Stimulated activated memory B cell treated with anti-CD40 and anti-IgM and Interleukin-4, amounts not matched to agents 10 μg/mL and 1 μg/mL and 100 μg/mL, for 72 hours (primary cell): ENCODE measurements around the gene EYS.

Experiments
- ATAC-seq: fragments of 150-1000 bp; cut with Tn5 transposase; 2 replicates; pipeline ENCODE4 v1.10.0; 2021
- H3K27ac Mint-ChIP-seq: one replicate; pipeline ENCODE4 v1.8.0; 2022; ENCODE audit warnings: mild to moderate bottlenecking, mixed read lengths
- H3K27me3 Mint-ChIP-seq: one replicate; pipeline ENCODE4 v1.8.0; 2022; ENCODE audit warnings: mixed read lengths
- H3K36me3 Mint-ChIP-seq: one replicate; pipeline ENCODE4 v1.8.0; 2022; ENCODE audit warnings: mixed read lengths
- H3K4me1 Mint-ChIP-seq: one replicate; pipeline ENCODE4 v1.8.0; 2022; ENCODE audit warnings: mixed read lengths
- H3K4me3 Mint-ChIP-seq: one replicate; pipeline ENCODE4 v1.8.0; 2022; ENCODE audit warnings: mild to moderate bottlenecking, moderate library complexity, mixed read lengths
- H3K9me3 Mint-ChIP-seq: one replicate; pipeline ENCODE4 v1.8.0; 2022; ENCODE audit warnings: mixed read lengths

EYS gene

DNA sequence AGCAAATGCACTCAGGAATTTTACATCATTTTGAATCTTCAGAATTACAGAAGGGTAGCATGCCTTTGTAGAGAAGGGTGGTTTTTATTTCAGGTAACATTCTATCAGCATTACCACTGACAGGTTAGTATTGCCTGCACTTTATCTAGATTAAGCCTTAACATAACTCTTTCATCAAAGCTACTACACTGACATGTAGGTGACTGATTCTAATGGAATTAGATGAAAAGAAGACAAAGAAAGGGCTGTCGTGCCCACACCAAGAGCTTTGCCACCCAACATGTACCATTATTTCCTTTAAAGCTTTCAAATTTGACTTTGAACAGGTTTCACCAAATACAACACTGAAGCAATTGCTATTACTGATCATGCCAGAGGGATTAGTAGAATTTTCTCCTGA, 551.9 kb downstream of the EYS start:
- no peaks in the 10 kb centered on the region for H3K27me3 Mint-ChIP-seq
- H3K36me3 Mint-ChIP-seq = no peaks in the 10 kb centered on the region
- peaks cover 4% of the 10 kb centered on the region for H3K9me3 Mint-ChIP-seq
- no peak for ATAC-seq
- H3K4me3 Mint-ChIP-seq = no peak overlapping the region
- H3K27ac Mint-ChIP-seq = no peak overlapping the region
- H3K4me1 Mint-ChIP-seq = no peaks in the 10 kb centered on the region

DNA sequence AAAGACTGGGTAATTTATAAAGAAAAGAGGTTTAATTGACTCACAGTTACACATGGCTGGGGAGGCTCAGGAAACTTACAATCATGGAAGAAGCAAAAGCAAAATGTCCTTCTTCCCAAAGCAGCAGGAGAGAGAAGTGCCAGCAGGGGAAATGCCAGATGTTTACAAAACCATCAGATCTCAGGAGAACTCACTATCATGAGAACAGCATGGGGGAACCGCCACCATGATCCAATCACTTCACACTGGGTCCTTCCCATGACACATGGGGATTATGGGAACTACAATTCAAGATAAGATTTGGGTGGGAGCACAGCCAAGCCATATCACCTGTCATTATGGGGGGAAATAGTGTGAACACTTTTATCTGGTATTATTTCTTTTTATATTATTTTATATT, 557.2 kb downstream of the EYS start:
- H3K9me3 Mint-ChIP-seq = peaks cover 3% of the 10 kb centered on the region
- H3K36me3 Mint-ChIP-seq = no peaks in the 10 kb centered on the region
- H3K4me1 Mint-ChIP-seq = no peaks in the 10 kb centered on the region
- no peak for ATAC-seq
- H3K4me3 Mint-ChIP-seq = no peak overlapping the region
- no peaks in the 10 kb centered on the region for H3K27me3 Mint-ChIP-seq
- no peak overlapping the region for H3K27ac Mint-ChIP-seq

DNA sequence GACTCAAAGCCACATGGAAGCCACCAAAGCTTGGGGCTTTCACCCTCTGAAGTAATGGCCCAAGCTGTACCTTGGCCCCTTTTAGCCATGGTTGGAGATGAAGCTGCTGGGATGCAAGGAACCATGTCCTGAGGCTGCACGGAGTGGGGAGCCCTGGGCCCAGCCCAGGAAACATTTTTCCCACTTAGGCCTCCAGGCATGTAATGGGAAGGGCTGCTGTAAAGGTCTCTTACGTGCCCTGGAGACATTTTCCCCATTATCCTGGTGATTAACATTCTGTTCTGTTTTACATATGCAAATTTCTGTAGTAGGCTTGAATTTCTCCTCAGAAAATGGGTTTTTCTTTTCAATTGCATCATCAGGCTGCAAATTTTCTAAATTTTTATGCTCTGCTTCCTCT, 558.2 kb downstream of the EYS start:
- Mint-ChIP-seq H3K27me3 (no peaks in the 10 kb centered on the region), H3K4me3 (no peak overlapping the region), H3K27ac (no peak overlapping the region), H3K9me3 (peaks cover 3% of the 10 kb centered on the region), H3K36me3 (no peaks in the 10 kb centered on the region), H3K4me1 (no peaks in the 10 kb centered on the region)
- ATAC-seq = no peak

DNA sequence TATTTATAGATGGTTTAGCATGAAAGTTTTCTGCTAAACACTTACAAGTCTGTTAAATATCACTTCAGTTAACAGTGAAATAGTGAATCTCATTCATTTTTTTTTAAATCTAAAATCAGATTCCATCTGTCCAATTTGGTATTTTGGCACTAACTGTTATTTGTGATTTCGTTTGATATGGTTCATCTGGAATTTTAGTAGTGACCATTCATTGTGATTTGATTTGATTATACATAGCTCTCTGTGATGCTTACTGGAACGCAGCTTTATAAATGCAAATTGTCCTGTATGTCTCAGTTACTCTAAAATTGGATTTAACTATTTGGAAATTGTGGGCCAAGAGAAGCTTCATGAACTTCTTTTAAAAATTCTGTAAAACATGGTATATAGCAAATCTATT, 571.5 kb downstream of the EYS start:
- H3K27me3 Mint-ChIP-seq = no peaks in the 10 kb centered on the region
- H3K4me3 Mint-ChIP-seq = no peak overlapping the region
- no peaks in the 10 kb centered on the region for H3K36me3 Mint-ChIP-seq
- peaks cover 23% of the 10 kb centered on the region for H3K9me3 Mint-ChIP-seq
- no peak overlapping the region for H3K27ac Mint-ChIP-seq
- no peak for ATAC-seq
- no peaks in the 10 kb centered on the region for H3K4me1 Mint-ChIP-seq

DNA sequence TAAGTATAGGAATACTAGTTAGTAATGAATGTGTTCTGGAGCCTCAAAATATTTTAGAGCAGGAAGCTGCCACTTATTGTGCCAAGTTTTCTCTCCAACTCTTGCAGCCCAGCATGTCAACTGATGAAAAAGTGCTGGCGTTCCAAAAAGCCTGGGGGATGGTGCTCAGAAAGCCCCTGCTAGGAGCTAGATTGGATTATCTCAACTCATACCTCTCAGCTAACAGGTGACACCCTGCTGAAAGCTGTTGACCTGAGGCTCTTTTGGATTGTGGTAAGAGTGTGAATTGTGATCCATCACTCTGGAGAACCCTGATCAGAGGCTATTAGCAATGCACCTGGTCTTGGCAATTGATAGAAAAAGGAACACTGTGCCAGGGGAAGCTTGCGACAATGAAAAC, 580.4 kb downstream of the EYS start:
- no peaks in the 10 kb centered on the region for H3K27me3 Mint-ChIP-seq
- peaks cover 6% of the 10 kb centered on the region for H3K9me3 Mint-ChIP-seq
- ATAC-seq = no peak

DNA sequence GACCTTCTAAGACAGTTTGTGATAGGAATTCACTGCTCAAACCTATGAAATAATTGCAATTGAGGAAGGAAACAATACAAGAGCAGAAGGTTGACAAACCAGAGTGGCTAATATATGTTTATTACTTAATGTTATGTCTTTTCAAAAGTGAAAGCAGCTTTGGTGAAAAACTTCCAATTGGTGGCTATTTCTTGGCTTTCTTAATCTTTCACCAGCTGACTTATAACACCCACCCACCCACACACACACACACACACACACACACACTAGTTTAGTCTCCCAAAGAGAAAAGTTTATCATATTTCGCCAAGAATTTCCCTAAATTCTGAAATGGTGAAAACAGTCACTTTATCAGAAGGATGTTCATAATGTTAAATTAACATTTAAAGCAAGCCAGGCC, 583.5 kb downstream of the EYS start:
- H3K4me3 Mint-ChIP-seq = no peak overlapping the region
- H3K9me3 Mint-ChIP-seq = peaks cover 8% of the 10 kb centered on the region
- H3K27me3 Mint-ChIP-seq = no peaks in the 10 kb centered on the region
- no peaks in the 10 kb centered on the region for H3K36me3 Mint-ChIP-seq
- no peak overlapping the region for H3K27ac Mint-ChIP-seq
- ATAC-seq = no peak
- no peaks in the 10 kb centered on the region for H3K4me1 Mint-ChIP-seq

More for the DNA sequence above, 580.4 kb downstream of the EYS start:
- H3K4me3 Mint-ChIP-seq = no peak overlapping the region
- H3K4me1 Mint-ChIP-seq = no peaks in the 10 kb centered on the region
- no peaks in the 10 kb centered on the region for H3K36me3 Mint-ChIP-seq
- no peak overlapping the region for H3K27ac Mint-ChIP-seq

DNA sequence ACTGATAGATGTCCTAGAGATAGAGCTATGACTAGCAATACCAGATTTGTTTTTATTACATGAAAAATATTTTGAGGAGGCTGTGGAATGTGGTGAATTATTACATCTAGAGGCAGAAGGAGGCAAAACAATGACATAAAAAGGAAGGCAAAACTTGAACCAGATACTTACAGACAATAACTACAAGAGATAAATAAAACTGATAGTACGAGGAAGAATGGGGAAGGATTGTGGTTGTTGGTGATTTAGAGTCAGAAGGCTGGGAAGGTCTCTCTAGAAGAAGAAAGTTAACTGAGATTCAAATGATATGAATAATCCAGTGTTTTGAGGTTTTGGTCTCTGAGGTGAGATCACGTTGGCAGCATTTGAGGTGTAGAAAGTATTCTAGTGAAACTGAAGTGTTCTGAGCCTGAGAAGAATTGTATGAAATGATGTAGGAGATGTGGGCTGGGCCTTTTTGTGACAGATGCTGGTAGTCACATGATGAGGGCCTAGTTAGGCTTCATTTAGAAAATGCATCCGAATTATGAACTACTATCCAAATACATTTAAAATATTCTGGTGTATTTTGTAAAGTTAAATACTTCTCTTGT, 589.1 kb downstream of the EYS start:
- Mint-ChIP-seq H3K4me1 (no peaks in the 10 kb centered on the region), H3K36me3 (no peaks in the 10 kb centered on the region), H3K9me3 (peaks cover 8% of the 10 kb centered on the region), H3K27ac (no peak overlapping the region), H3K4me3 (no peak overlapping the region), H3K27me3 (no peaks in the 10 kb centered on the region)
- no peak for ATAC-seq

DNA sequence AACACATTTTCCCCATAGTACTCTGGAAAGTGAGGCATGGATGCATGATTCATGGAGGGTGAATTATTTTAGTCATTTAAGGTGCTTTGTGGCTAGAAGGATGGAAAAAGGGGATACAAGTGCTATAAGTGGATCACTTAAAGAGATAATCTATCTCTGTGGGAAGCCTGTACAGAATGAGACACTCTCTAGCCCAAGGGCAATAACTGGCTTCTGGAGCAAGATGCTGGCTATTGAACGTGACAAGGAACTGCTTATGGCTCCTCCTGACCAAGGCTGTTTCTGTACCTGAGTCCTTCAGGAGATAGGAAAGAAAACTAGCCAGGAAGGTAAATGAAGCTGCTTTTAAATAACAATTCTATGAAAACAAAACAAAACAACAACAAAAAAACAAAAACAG, 590.7 kb downstream of the EYS start:
- H3K27me3 Mint-ChIP-seq = no peaks in the 10 kb centered on the region
- H3K9me3 Mint-ChIP-seq = peaks cover 8% of the 10 kb centered on the region
- no peaks in the 10 kb centered on the region for H3K36me3 Mint-ChIP-seq
- H3K4me3 Mint-ChIP-seq = no peak overlapping the region
- ATAC-seq = no peak
- no peak overlapping the region for H3K27ac Mint-ChIP-seq
- no peaks in the 10 kb centered on the region for H3K4me1 Mint-ChIP-seq

DNA sequence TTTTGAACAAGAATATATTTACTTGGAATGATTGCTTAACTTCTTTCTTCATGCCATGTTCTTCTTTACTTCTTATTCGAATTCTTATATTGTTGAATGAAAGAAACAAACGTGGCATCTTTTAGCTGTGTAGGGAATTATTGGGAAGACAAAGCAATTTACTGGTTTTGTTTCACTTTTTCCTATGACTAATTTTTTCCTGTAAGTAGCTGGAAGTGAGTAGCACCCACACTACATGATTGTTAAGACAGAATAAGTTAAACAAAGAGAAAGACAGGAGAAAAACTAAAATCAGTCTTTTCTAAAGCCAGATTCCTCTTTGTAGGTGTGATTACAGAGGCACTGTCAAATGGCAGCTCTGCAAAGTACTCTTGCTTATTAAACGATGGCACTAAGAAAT, 593.4 kb downstream of the EYS start:
- H3K4me1 Mint-ChIP-seq = no peaks in the 10 kb centered on the region
- no peak overlapping the region for H3K27ac Mint-ChIP-seq
- no peak for ATAC-seq
- no peak overlapping the region for H3K4me3 Mint-ChIP-seq
- H3K27me3 Mint-ChIP-seq = no peaks in the 10 kb centered on the region
- H3K9me3 Mint-ChIP-seq = no peaks in the 10 kb centered on the region
- no peaks in the 10 kb centered on the region for H3K36me3 Mint-ChIP-seq

DNA sequence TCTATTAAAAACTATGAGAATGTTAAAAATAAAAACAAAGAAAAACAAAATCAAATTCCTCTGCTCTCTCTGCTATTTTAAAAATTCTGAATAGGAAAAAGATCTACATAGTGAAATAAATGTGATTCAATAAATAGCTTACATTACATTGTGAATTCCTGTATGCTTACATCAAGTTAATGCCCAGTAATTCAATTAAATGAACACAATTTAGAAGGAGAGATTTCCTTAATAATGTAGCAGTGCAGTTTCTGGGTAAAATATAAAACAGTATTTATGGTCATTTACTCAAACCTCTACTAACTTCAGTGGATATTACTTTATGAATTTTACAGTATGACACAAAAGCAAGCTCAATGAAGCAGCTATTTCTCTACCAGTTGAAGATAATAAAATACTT, 594.6 kb downstream of the EYS start:
- no peak overlapping the region for H3K4me3 Mint-ChIP-seq
- no peak overlapping the region for H3K27ac Mint-ChIP-seq
- no peaks in the 10 kb centered on the region for H3K4me1 Mint-ChIP-seq
- H3K9me3 Mint-ChIP-seq = no peaks in the 10 kb centered on the region
- ATAC-seq = no peak
- H3K27me3 Mint-ChIP-seq = no peaks in the 10 kb centered on the region
- no peaks in the 10 kb centered on the region for H3K36me3 Mint-ChIP-seq

DNA sequence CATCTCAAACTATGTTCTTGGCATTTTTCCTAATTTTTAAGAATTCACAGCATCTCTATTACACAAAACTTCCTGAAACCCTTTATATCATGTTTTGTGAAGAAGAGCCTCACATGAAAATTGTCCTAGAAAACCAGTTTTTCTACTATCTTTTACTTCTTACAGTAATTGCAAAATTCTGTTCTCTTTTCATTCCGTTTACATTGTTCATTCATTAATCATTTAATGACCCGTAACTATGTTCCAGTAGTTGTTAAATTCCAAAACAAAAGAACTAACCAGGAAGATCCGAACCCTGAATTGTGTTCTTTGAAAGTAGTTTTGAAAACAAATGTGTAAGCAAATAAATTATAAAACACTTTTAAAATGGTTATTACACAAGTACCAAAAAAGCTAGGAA, 597.0 kb downstream of the EYS start:
- Mint-ChIP-seq H3K4me3 (no peak overlapping the region), H3K4me1 (no peaks in the 10 kb centered on the region), H3K27me3 (no peaks in the 10 kb centered on the region), H3K9me3 (no peaks in the 10 kb centered on the region), H3K27ac (no peak overlapping the region), H3K36me3 (no peaks in the 10 kb centered on the region)
- ATAC-seq = no peak

DNA sequence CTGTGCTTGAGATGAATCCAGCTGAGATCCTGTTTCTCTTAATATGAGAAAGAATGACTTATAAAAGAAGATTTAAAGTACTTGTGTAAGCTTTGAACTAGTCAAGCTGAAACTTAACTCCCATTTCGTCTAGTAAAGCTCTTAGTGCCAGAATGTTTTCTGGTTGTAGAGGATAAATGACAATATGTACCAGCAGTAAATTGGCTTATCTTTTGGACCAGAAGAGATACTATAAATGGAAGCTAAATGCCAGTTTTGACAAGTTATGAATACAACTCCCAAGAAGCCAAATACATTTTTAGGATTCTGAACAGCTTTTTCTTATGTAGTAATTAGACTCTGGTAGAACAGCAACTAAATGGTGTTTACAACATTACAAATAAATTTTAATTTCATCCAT, 608.7 kb downstream of the EYS start:
- Mint-ChIP-seq H3K4me3 (no peak overlapping the region), H3K9me3 (no peaks in the 10 kb centered on the region)

DNA sequence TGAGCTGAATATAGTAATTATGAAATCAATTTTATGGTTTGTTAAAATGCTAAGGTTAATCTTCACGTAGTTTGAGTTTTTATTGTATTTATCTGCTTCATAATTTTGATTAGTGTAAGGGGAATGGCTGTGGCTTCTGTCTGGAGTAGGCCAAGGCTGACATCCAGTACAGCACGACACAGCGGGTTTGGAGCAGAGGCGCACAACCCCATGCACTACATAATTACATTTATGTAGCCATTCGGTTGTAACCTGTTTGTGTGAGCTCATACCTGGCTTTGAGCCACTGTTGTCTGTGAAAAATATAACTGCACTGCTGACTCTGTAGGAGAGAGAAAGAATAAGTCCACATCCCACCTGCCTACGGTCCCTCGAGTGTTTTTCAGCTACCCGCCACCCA, 615.5 kb downstream of the EYS start:
- ATAC-seq = no peak
- Mint-ChIP-seq H3K27me3 (no peaks in the 10 kb centered on the region), H3K27ac (no peak overlapping the region), H3K4me1 (no peaks in the 10 kb centered on the region), H3K9me3 (peaks cover 12% of the 10 kb centered on the region), H3K4me3 (no peak overlapping the region), H3K36me3 (no peaks in the 10 kb centered on the region)

More for the DNA sequence above, 608.7 kb downstream of the EYS start:
- Mint-ChIP-seq H3K27ac (no peak overlapping the region), H3K4me1 (no peaks in the 10 kb centered on the region), H3K27me3 (no peaks in the 10 kb centered on the region), H3K36me3 (no peaks in the 10 kb centered on the region)
- ATAC-seq = no peak

DNA sequence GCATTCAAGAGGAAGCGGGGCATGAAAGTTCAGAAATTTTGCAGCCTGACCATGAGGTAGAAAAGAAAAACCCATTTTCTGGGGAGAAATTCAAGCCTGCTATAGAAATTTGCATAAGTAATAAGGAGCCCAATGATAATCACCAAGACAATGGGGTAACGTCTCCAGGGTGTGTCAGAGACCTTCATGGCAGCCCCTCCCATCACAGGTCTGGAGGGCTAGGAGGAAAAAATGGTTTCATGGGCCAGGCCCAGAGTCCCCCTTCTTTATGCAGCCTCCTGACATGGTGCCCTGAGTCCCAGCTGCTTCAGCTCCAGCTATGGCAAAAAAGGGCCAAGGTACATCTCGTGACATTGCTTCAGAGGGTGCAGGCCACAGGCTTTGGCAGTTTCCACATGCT, 618.5 kb downstream of the EYS start:
- Mint-ChIP-seq H3K4me3 (no peak overlapping the region), H3K36me3 (no peaks in the 10 kb centered on the region), H3K9me3 (peaks cover 15% of the 10 kb centered on the region), H3K27me3 (no peaks in the 10 kb centered on the region), H3K27ac (no peak overlapping the region), H3K4me1 (no peaks in the 10 kb centered on the region)
- no peak for ATAC-seq

DNA sequence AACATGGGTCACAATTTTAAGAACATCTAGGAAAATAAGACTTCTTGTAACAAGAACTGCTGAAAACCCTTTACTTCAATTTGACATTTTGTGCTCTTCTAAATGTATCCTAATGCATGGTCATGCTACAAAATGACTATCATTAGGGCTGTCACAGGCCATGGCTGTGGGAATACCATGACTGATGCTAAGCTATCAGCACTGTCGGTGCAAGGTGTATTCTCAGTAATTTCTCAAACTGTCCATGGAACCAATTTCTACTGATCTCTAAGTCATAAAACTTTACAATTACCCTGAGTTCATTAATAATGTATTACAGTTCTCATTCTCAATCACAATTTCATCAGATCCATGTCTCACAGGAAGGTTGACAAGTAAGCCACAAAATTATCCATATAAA, 625.3 kb downstream of the EYS start:
- no peaks in the 10 kb centered on the region for H3K27me3 Mint-ChIP-seq
- H3K9me3 Mint-ChIP-seq = peaks cover 3% of the 10 kb centered on the region
- no peak overlapping the region for H3K27ac Mint-ChIP-seq
- H3K4me3 Mint-ChIP-seq = no peak overlapping the region
- ATAC-seq = no peak
- no peaks in the 10 kb centered on the region for H3K4me1 Mint-ChIP-seq
- no peaks in the 10 kb centered on the region for H3K36me3 Mint-ChIP-seq

DNA sequence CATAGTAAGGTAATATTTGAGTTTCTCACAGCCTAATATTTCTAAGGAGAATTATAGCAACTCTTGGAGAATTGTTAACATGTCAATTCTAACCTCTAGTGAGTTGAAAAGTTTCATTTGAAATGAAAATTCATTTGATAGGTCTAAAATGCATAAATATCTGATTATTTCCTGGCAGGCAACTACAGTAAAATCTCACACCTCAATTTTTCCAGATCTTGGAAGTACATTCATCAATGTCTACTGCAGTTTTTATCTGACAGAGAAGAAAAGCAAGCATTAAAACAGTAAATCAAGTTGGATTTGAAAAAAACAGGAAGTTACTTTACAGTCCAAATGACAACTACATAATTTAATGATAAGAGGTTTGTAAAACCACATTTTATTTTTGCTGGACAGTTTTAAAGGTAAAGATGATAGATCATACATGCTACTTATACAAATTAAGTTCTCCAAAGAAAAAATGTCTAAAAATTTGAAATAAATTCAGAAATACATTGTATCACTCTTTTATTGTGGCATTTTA, 631.3 kb downstream of the EYS start:
- Mint-ChIP-seq H3K27ac (no peak overlapping the region), H3K4me1 (no peaks in the 10 kb centered on the region), H3K27me3 (no peaks in the 10 kb centered on the region), H3K4me3 (no peak overlapping the region), H3K36me3 (no peaks in the 10 kb centered on the region), H3K9me3 (peaks cover 7% of the 10 kb centered on the region)
- ATAC-seq = no peak

DNA sequence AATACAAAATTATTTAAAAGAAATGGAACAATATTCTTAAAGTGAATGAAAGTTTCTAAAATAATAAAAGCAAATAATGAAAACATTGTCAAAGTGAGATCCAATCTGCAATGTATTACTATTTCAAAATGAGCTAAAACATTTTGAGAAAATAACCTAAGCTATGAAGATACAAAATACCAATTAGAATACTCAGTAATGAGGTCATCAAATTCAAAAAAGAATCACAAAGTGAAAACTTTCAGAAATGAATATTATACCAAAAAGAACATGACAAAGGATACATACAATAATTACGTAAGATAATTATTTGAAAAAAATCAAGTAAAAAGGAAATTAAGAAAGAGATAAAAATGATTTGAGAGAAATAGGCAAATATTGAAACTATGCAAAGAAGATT, 634.5 kb downstream of the EYS start:
- no peaks in the 10 kb centered on the region for H3K27me3 Mint-ChIP-seq
- H3K27ac Mint-ChIP-seq = no peak overlapping the region
- peaks cover 20% of the 10 kb centered on the region for H3K9me3 Mint-ChIP-seq
- H3K36me3 Mint-ChIP-seq = no peaks in the 10 kb centered on the region
- no peak for ATAC-seq
- no peak overlapping the region for H3K4me3 Mint-ChIP-seq
- H3K4me1 Mint-ChIP-seq = no peaks in the 10 kb centered on the region
